Measurements from ENCODE around the gene SOWAHA. TPM values are rescaled to one million over a fixed set of nuclear protein-coding genes. Genes with fewer than 3 reads are reported as not detected.

Gene SOWAHA
- total and polyA plus RNA-seq, 10 of the 15 experiments (the other 5 are each of a cell fraction or from before 2014, with no cell fraction given), result 0.02 to 0.37 (median 0.05) TPM; not detected in 4

- no peak for TF ChIP-seq IRF5 (IDR thresholded peaks at IDR 0.05; ENCODE audit: borderline replicate concordance)
- no peak for TF ChIP-seq JUND (IDR thresholded peaks at IDR 0.05; ENCODE audit: low read depth, low read length)
- no peak for TF ChIP-seq KLF5 (IDR thresholded peaks at IDR 0.05; ENCODE audit: partially characterized antibody)
- no peak for TF ChIP-seq ZNF687 (IDR thresholded peaks at IDR 0.05)
- TF ChIP-seq PRDM15 (CRISPR knock-in tag; IDR thresholded peaks at IDR 0.05), result no peak
- no peak for TF ChIP-seq MYC (IDR thresholded peaks at IDR 0.05; ENCODE audit: insufficient read depth, insufficient read length, insufficient replicate concordance, low read length, severe bottlenecking)
- no peak for TF ChIP-seq TARDBP (IDR thresholded peaks at IDR 0.05; ENCODE audit: borderline replicate concordance)
- TF ChIP-seq EP300 (IDR thresholded peaks at IDR 0.05; ENCODE audit: borderline replicate concordance in 1 of 2, control insufficient read depth in 1 of 2, low read depth in 2 of 2, low read length in 2 of 2), result no peak
- TF ChIP-seq IKZF1 (conservative IDR thresholded peaks at IDR 0.05), result no peak
- TF ChIP-seq SUZ12 (IDR thresholded peaks at IDR 0.05; ENCODE audit: unreplicated experiment), result no peak
Measured at GRCh38 chr5:132773114-132773513, 40.0 kb upstream of the SOWAHA start (continued).

All from GM12878 (cell line).